ENCODE data around the gene PLPP3. TPM values are rescaled to one million over a fixed set of nuclear protein-coding genes. Genes with fewer than 3 reads are reported as not detected.

Gene PLPP3
- total RNA-seq, 1 experiment from 2014 or later: 26.7 TPM

DNA sequence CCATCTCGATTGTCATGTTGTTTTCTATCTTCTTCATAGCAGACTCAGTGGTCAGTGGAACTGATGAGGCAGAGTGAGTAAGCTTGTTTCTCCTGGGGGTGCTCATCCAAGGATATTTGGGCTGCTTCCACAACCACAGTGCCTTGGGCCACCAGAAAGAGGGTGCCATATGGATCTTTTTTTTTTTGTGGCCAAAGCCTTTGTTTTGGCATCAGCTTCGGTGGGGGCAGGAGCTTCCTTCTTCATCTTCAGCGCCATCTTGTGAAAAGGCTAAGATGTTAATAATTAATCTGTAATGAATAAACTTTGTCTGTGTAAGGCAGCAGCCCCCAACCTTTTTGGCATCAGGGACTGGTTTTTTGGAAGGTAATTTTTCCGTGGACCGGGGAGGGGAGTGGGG is 6.6 kb upstream of the PLPP3 start:
- Histone ChIP-seq H3K23ac (ENCODE audit: insufficient read length, low read depth, low read length) (no peak overlapping the region), H3K79me2 (ENCODE audit: insufficient read depth, low read length) (no peaks in the 10 kb centered on the region), H3K23me2 (ENCODE audit: insufficient read length, low read depth, low read length, poor library complexity, severe bottlenecking) (no peaks in the 10 kb centered on the region), H4K8ac (replicated peaks; ENCODE audit: insufficient read length, low read depth, low read length) (no peak overlapping the region), H3K9me3 (ENCODE audit: control insufficient read depth, low read depth, low read length) (no peaks in the 10 kb centered on the region), H2BK15ac (ENCODE audit: low read depth, low read length) (no peak overlapping the region), H2BK120ac (ENCODE audit: low read depth, low read length, poor library complexity, severe bottlenecking) (no peak overlapping the region), H3K14ac (ENCODE audit: insufficient read depth, low read length) (no peak overlapping the region), H4K5ac (ENCODE audit: insufficient read length, low read depth, low read length) (no peak overlapping the region), H2BK12ac (ENCODE audit: insufficient read length, low read depth, low read length) (no peak overlapping the region), H2BK20ac (ENCODE audit: low read depth, low read length, poor library complexity, severe bottlenecking) (no peak overlapping the region), H3T11ph (ENCODE audit: low read length) (no peak overlapping the region), H4K91ac (ENCODE audit: insufficient read length, low read depth, low read length) (no peak overlapping the region), H3K27ac (ENCODE audit: insufficient read length, low read depth, low read length) (no peak overlapping the region), H4K20me1 (ENCODE audit: control insufficient read depth, insufficient read depth, insufficient read length) (no peaks in the 10 kb centered on the region), H3K27me3 (ENCODE audit: insufficient read depth, low read length) (no peaks in the 10 kb centered on the region), H3K4me1 (ENCODE audit: insufficient read depth, low read length) (no peaks in the 10 kb centered on the region), H2AFZ (ENCODE audit: low read length) (no peak overlapping the region), H3K4me2 (ENCODE audit: insufficient read depth, insufficient read length, low read length) (no peak overlapping the region), H3K9ac (ENCODE audit: extremely low read depth, insufficient read length, low read length) (no peak overlapping the region), H3K79me1 (ENCODE audit: insufficient read depth, low read depth, low read length, poor library complexity, severe bottlenecking) (no peaks in the 10 kb centered on the region), H2AK5ac (ENCODE audit: insufficient read length, low read length) (no peak overlapping the region), H2BK5ac (ENCODE audit: insufficient read length, low read length) (no peak overlapping the region), H3K56ac (ENCODE audit: insufficient read length, low read depth, low read length) (no peak overlapping the region), H3K18ac (ENCODE audit: insufficient read length, low read depth, low read length) (no peak overlapping the region), H3K4ac (ENCODE audit: low read depth, low read length) (no peak overlapping the region)
- DNase-seq: no peak
- H3K27ac Mint-ChIP-seq: no peak overlapping the region
- H3K9me3 Mint-ChIP-seq: peaks cover 3 to 4% of the 10 kb centered on the region in 2 experiments; a peak in 2 of 5 replicates
- WGBS (ENCODE audit: extremely low coverage, insufficient read length, low lambda C conversion rate): no CpG with 5 or more reads among the region's 5 CpGs
- H3K4me3 Mint-ChIP-seq: no peak overlapping the region
- TF ChIP-seq, protein P1, sequence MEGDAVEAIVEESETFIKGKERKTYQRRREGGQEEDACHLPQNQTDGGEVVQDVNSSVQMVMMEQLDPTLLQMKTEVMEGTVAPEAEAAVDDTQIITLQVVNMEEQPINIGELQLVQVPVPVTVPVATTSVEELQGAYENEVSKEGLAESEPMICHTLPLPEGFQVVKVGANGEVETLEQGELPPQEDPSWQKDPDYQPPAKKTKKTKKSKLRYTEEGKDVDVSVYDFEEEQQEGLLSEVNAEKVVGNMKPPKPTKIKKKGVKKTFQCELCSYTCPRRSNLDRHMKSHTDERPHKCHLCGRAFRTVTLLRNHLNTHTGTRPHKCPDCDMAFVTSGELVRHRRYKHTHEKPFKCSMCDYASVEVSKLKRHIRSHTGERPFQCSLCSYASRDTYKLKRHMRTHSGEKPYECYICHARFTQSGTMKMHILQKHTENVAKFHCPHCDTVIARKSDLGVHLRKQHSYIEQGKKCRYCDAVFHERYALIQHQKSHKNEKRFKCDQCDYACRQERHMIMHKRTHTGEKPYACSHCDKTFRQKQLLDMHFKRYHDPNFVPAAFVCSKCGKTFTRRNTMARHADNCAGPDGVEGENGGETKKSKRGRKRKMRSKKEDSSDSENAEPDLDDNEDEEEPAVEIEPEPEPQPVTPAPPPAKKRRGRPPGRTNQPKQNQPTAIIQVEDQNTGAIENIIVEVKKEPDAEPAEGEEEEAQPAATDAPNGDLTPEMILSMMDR (conservative IDR thresholded peaks at IDR 0.05): no peak
- H3K4me1 Mint-ChIP-seq: peaks cover 11 to 16% of the 10 kb centered on the region in 2 experiments
- peaks cover 0 to 9% (median 3%) of the 10 kb centered on the region in 3 experiments; a peak in 3 of 7 replicates for H3K36me3 Mint-ChIP-seq (ENCODE audit: insufficient read depth in 1 of 3, low read depth in 3 of 3)
- no peaks in the 10 kb centered on the region for H3K27me3 Mint-ChIP-seq (ENCODE audit: low read depth)

All from H9 (cell line).